D721Med (cell line): ENCODE results near the gene OTUD1.

Source experiments
- DNase-seq: peaks from one replicate; pipeline ENCODE4 v3.0.0; 2011; ENCODE audit warnings: low spot score; ENCODE audit not compliant: insufficient read length
- FAIRE-seq: peaks from 2 replicates; lab custom pipeline; 2011; peaks lifted over from hg19 to GRCh38; lab: Jason Lieb, UNC
- CTCF ChIP-seq: IDR thresholded peaks from 2 replicates; pipeline ENCODE4 v1.5.1; 2012; ENCODE audit warnings: mild to moderate bottlenecking, control low read depth; ENCODE audit not compliant: insufficient read depth; ENCODE audit errors: missing control alignments

The OTUD1 gene

GRCh38 chr10:23402856-23403255 is 36.0 kb upstream of the OTUD1 start:
- DNase-seq: no peak
- no peak for TF ChIP-seq CTCF
- no peak for FAIRE-seq

GRCh38 chr10:23403278-23403677 is 35.6 kb upstream of the OTUD1 start:
- TF ChIP-seq CTCF: no peak
- DNase-seq (no peak), FAIRE-seq (no peak)

- DNase-seq (no peak), FAIRE-seq (no peak)
- no peak for TF ChIP-seq CTCF
Measured at GRCh38 chr10:23403719-23404118, 35.2 kb upstream of the OTUD1 start.

- FAIRE-seq: no peak
- DNase-seq: no peak
- no peak for TF ChIP-seq CTCF
Measured at GRCh38 chr10:23404461-23404980, 34.4 kb upstream of the OTUD1 start.

- FAIRE-seq: no peak
- TF ChIP-seq CTCF: no peak
- DNase-seq: no peak
Measured at GRCh38 chr10:23405540-23405939, 33.3 kb upstream of the OTUD1 start.

GRCh38 chr10:23406409-23406808 is 32.5 kb upstream of the OTUD1 start:
- DNase-seq (no peak), FAIRE-seq (no peak)
- TF ChIP-seq CTCF: no peak

GRCh38 chr10:23408330-23408976 is 30.4 kb upstream of the OTUD1 start:
- no peak for TF ChIP-seq CTCF
- FAIRE-seq (no peak), DNase-seq (no peak)
